Measurements from ENCODE around the gene CHRM4.
"Not testable (repeated sequence)": the region's sequence is repeated elsewhere in the genome, so short reads cannot be mapped to it uniquely, and the experiment has no call there.

CHRM4 gene

GRCh38 chr11:46376258-46377050 lies 15.1 kb downstream of the CHRM4 start:
- in situ Hi-C loops (cut with HindIII; ENCODE audit: low sequenced_read_pairs): no loop called here
- DNase-seq (ENCODE audit: low read depth, low spot score): no peak
- TF ChIP-seq, protein P1, sequence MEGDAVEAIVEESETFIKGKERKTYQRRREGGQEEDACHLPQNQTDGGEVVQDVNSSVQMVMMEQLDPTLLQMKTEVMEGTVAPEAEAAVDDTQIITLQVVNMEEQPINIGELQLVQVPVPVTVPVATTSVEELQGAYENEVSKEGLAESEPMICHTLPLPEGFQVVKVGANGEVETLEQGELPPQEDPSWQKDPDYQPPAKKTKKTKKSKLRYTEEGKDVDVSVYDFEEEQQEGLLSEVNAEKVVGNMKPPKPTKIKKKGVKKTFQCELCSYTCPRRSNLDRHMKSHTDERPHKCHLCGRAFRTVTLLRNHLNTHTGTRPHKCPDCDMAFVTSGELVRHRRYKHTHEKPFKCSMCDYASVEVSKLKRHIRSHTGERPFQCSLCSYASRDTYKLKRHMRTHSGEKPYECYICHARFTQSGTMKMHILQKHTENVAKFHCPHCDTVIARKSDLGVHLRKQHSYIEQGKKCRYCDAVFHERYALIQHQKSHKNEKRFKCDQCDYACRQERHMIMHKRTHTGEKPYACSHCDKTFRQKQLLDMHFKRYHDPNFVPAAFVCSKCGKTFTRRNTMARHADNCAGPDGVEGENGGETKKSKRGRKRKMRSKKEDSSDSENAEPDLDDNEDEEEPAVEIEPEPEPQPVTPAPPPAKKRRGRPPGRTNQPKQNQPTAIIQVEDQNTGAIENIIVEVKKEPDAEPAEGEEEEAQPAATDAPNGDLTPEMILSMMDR (IDR thresholded peaks at IDR 0.05; ENCODE audit: low read depth, low read length): no peak
- no peak overlapping the region for H3K4me3 ChIP-seq (ENCODE audit: low read depth, low read length)

GRCh38 chr11:46375392-46376101 lies 16.0 kb downstream of the CHRM4 start:
- in situ Hi-C loops (cut with HindIII; ENCODE audit: low sequenced_read_pairs): no loop called here
- no peak overlapping the region for H3K4me3 ChIP-seq (ENCODE audit: low read depth, low read length)
- TF ChIP-seq, protein P1 (IDR thresholded peaks at IDR 0.05; ENCODE audit: low read depth, low read length): no peak
- DNase-seq (ENCODE audit: low read depth, low spot score): no peak

DNA sequence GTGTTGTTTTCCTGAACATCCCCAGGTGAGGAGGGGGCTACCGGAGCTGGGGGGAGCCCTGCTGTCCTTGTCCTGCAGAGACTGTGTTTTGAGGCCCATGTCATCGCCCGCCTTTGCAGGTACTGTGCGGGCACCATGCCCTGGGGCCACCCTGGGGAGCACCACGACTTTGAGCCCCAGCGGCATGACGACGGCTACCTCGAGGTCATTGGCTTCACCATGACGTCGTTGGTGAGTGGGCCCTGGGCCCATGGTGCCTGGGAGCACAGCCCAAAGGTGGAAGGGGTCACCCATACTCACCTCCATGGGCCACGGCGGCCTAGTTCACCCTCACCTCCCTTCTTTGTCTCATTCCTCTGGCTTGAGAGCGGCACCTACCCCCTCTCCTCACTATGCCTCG lies 16.8 kb downstream of the CHRM4 start:
- TF ChIP-seq, protein P1 (IDR thresholded peaks at IDR 0.05; ENCODE audit: low read depth, low read length): no peak
- H3K4me3 ChIP-seq (ENCODE audit: low read depth, low read length): no peak overlapping the region
- DNase-seq (ENCODE audit: low read depth, low spot score): no peak
- in situ Hi-C loops (cut with HindIII; ENCODE audit: low sequenced_read_pairs): no loop called here

GRCh38 chr11:46373787-46374740 lies 17.5 kb downstream of the CHRM4 start:
- in situ Hi-C loops (cut with HindIII; ENCODE audit: low sequenced_read_pairs): no loop called here

DNA sequence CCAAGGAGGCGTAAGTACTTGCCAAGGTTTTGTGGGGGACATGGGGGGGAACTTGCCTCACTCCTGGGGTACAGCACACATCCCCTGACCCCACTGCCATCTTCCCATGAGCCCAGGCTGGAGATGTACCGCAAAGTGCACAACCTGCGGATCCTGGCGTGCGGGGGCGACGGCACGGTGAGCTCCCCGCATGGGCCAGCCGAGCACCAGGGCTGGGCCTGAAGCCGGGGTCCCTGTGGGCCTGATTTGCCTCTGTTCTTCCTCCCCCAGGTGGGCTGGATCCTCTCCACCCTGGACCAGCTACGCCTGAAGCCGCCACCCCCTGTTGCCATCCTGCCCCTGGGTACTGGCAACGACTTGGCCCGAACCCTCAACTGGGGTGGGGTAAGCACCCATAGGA lies 19.1 kb downstream of the CHRM4 start:
- H3K4me3 ChIP-seq (ENCODE audit: low read depth, low read length); in situ Hi-C loops (cut with HindIII; ENCODE audit: low sequenced_read_pairs); DNase-seq (ENCODE audit: low read depth, low spot score): not testable (repeated sequence)

More at GRCh38 chr11:46373787-46374740, 17.5 kb downstream of the CHRM4 start:
- DNase-seq (ENCODE audit: low read depth, low spot score): no peak
- no peak overlapping the region for H3K4me3 ChIP-seq (ENCODE audit: low read depth, low read length)
- TF ChIP-seq, protein P1 (IDR thresholded peaks at IDR 0.05; ENCODE audit: low read depth, low read length): no peak

DNA sequence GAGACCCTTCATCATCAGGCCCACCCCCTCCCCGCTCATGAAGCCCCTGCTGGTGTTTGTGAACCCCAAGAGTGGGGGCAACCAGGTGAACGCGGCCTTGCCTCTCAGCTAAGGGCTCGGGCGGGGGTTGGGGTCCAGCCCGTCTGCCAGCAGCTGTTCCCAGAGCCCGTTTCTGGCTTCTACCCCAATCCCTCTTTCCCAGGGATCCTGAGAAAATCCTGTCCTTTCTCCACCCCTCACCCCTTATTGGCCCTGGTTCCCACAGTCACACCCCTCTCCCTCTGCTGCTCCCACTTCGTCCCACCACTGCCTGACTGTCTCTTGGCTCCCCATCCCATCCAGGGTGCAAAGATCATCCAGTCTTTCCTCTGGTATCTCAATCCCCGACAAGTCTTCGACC lies 19.5 kb downstream of the CHRM4 start:
- TF ChIP-seq, protein P1 (IDR thresholded peaks at IDR 0.05; ENCODE audit: low read depth, low read length): no peak
- in situ Hi-C loops (cut with HindIII; ENCODE audit: low sequenced_read_pairs): no loop called here
- DNase-seq (ENCODE audit: low read depth, low spot score): no peak
- no peak overlapping the region for H3K4me3 ChIP-seq (ENCODE audit: low read depth, low read length)

DNA sequence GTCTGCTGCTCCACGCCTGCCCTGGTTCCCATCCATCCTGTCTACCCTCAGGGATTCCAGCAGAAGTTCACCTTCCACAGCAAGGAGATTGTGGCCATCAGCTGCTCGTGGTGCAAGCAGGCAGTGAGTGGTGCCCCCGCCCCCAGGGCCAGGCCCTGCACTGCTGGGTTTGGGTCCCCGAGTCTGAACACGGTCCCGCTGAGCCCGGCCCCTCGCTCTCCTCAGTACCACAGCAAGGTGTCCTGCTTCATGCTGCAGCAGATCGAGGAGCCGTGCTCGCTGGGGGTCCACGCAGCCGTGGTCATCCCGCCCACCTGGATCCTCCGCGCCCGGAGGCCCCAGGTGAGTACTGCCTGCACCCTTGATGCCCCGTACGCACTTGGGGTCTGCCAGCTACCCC lies 20.3 kb downstream of the CHRM4 start:
- DNase-seq (ENCODE audit: low read depth, low spot score); H3K4me3 ChIP-seq (ENCODE audit: low read depth, low read length); in situ Hi-C loops (cut with HindIII; ENCODE audit: low sequenced_read_pairs): not testable (repeated sequence)

Data from astrocyte of the spinal cord (primary cell).